Keratinocyte (primary cell): ENCODE measurements around the gene DIP2C. TPM values are rescaled to one million over a fixed set of nuclear protein-coding genes. Genes with fewer than 3 reads are reported as not detected.

Experiments used
- DNase-seq: peaks from one replicate; pipeline ENCODE4 v3.0.0-alpha.2; 2011; ENCODE audit warnings: low read depth, missing footprints, low spot score
- FAIRE-seq: peaks from 2 replicates; lab custom pipeline; 2011; peaks lifted over from hg19 to GRCh38; lab: Jason Lieb, UNC
- H2AFZ ChIP-seq: 2 replicates; pipeline ENCODE4 v1.6.0; 2012; ENCODE audit warnings: low read length, control low read depth, inconsistent platforms; ENCODE audit not compliant: control insufficient read depth
- H3K27ac ChIP-seq: 2 replicates; pipeline ENCODE4 v1.5.1; 2011; ENCODE audit warnings: low read length; ENCODE audit not compliant: control insufficient read depth, insufficient read depth
- H3K27me3 ChIP-seq: 3 replicates; pipeline ENCODE4 v1.6.0; 2011; ENCODE audit warnings: low read length; ENCODE audit not compliant: control insufficient read depth, insufficient read depth; ENCODE audit errors: extremely low read depth
- H3K36me3 ChIP-seq, 2 experiments: 2 replicates in 1 of 2; 3 replicates in 1 of 2; pipeline ENCODE4 v1.5.1; 2011; ENCODE audit warnings: low read length in 2 of 2, mild to moderate bottlenecking in 1 of 2; ENCODE audit not compliant: control insufficient read depth in 2 of 2, insufficient read depth in 2 of 2; ENCODE audit errors: extremely low read depth in 1 of 2
- H3K4me1 ChIP-seq: 3 replicates; pipeline ENCODE4 v1.5.1; 2011; ENCODE audit warnings: low read length; ENCODE audit not compliant: control insufficient read depth, insufficient read depth; ENCODE audit errors: extremely low read depth
- H3K4me2 ChIP-seq: 3 replicates; pipeline ENCODE4 v1.6.0; 2011; ENCODE audit warnings: low read depth, low read length; ENCODE audit not compliant: control insufficient read depth, insufficient read depth; ENCODE audit errors: extremely low read depth
- H3K4me3 ChIP-seq, 3 experiments: fragments of 200-600 bp in 1 of 3; sonication (generic) in 1 of 3; 2 replicates in 2 of 3; 3 replicates in 1 of 3; pipeline ENCODE4 v1.5.1; 2011 to 2016; ENCODE audit warnings: low read length in 3 of 3, mild to moderate bottlenecking in 3 of 3, control low read depth in 2 of 3, inconsistent platforms in 1 of 3, low read depth in 1 of 3, mixed read lengths in 1 of 3, mixed run types in 1 of 3, moderate library complexity in 1 of 3; ENCODE audit not compliant: control insufficient read depth in 2 of 3, insufficient read depth in 2 of 3; ENCODE audit errors: extremely low read depth in 1 of 3
- H3K79me2 ChIP-seq: 2 replicates; pipeline ENCODE4 v1.6.0; 2012; ENCODE audit warnings: low read length; ENCODE audit not compliant: control insufficient read depth, insufficient read depth
- H3K9ac ChIP-seq: 3 replicates; pipeline ENCODE4 v1.6.0; 2011; ENCODE audit warnings: low read length; ENCODE audit not compliant: control insufficient read depth, insufficient read depth; ENCODE audit errors: extremely low read depth
- H3K9me1 ChIP-seq: 3 replicates; pipeline ENCODE4 v1.6.0; 2011; ENCODE audit warnings: low read length; ENCODE audit not compliant: control insufficient read depth, insufficient read depth; ENCODE audit errors: extremely low read depth
- H3K9me3 ChIP-seq: 2 replicates; pipeline ENCODE4 v1.5.1; 2012; ENCODE audit warnings: low read depth, low read length; ENCODE audit not compliant: control insufficient read depth
- H4K20me1 ChIP-seq: 3 replicates; pipeline ENCODE4 v1.6.0; 2011; ENCODE audit warnings: low read length; ENCODE audit not compliant: control insufficient read depth, insufficient read depth; ENCODE audit errors: extremely low read depth
- CTCF ChIP-seq, 3 experiments: IDR thresholded peaks in 1 of 3; conservative IDR thresholded peaks in 1 of 3; optimal IDR thresholded peaks in 1 of 3; 2 replicates in 2 of 3; 3 replicates in 1 of 3; pipeline versions ENCODE3 to v1.5.1; 2011; ENCODE audit warnings: low read length in 3 of 3, mild to moderate bottlenecking in 3 of 3, moderate library complexity in 2 of 3, control low read depth in 1 of 3, inconsistent platforms in 1 of 3; ENCODE audit not compliant: insufficient read depth in 2 of 3; ENCODE audit errors: extremely low read depth in 1 of 3
- EZH2 ChIP-seq: IDR thresholded peaks from one replicate; pipeline ENCODE4 v1.6.1; 2012; ENCODE audit warnings: inconsistent platforms, mild to moderate bottlenecking, low read length, moderate library complexity
- dilution Hi-C: fragments of 300-500 bp; cut with MboI; formaldehyde crosslinking; loops from one replicate; pipeline ENCODE4 v1.7.0; 2020; ENCODE audit warnings: low sequenced_read_pairs; ENCODE audit not compliant: extremely low pct_ligation_motif_present
- polyA plus RNA-seq, 5 experiments: library from polyadenylated mRNA; depleted of rRNA in 3 of 5; stranded (reverse) in 3 of 5; stranded (forward) in 1 of 5; unstranded in 1 of 5; fragments of >200 nt; gene quantifications; 1 replicate in 1 of 5; 2 replicates in 3 of 5; 3 replicates in 1 of 5; pipeline versions ENCODE4 v1.2.1 to v1.2.3, GENCODE V29; 2011 to 2012; ENCODE audit warnings: missing spikeins in 2 of 5, low read depth in 1 of 5, low replicate concordance in 1 of 5

Gene DIP2C
- polyA plus RNA-seq, 1 donor (not counting 4 experiments of a cell fraction or from before 2014, with no cell fraction given) = 1.3 TPM

GRCh38 chr10:646118-646524 is 43.3 kb downstream of the DIP2C start:
- Histone ChIP-seq H3K4me3 (no peak overlapping the region), H2AFZ (no peak overlapping the region), H3K9ac (no peak overlapping the region), H3K79me2 (no peaks in the 10 kb centered on the region), H3K9me1 (no peaks in the 10 kb centered on the region), H3K9me3 (peaks cover 7% of the 10 kb centered on the region), H4K20me1 (no peaks in the 10 kb centered on the region), H3K4me1 (no peaks in the 10 kb centered on the region), H3K4me2 (no peak overlapping the region), H3K36me3 (no peaks in the 10 kb centered on the region), H3K27me3 (no peaks in the 10 kb centered on the region), H3K27ac (no peak overlapping the region)
- FAIRE-seq (no peak), DNase-seq (no peak)
- TF ChIP-seq CTCF (optimal IDR thresholded peaks at IDR 0.05 in 1 of 3, IDR thresholded peaks at IDR 0.05 in 1 of 3, conservative IDR thresholded peaks at IDR 0.05 in 1 of 3; ENCODE audit: extremely low read depth in 1 of 3, insufficient read depth in 2 of 3, low read length in 3 of 3) = no peak
- no peak for TF ChIP-seq EZH2
- dilution Hi-C loops = no loop called here

- H3K4me3 ChIP-seq = no peak overlapping the region
- no peak overlapping the region for H2AFZ ChIP-seq
- H3K36me3 ChIP-seq = no peaks in the 10 kb centered on the region
- H3K9ac ChIP-seq = no peak overlapping the region
- dilution Hi-C loops = no loop called here
- H3K4me2 ChIP-seq = no peak overlapping the region
- H3K79me2 ChIP-seq = no peaks in the 10 kb centered on the region
- no peak for FAIRE-seq
- H4K20me1 ChIP-seq = no peaks in the 10 kb centered on the region
- H3K27me3 ChIP-seq = no peaks in the 10 kb centered on the region
- H3K9me1 ChIP-seq = no peaks in the 10 kb centered on the region
- peaks cover 7% of the 10 kb centered on the region for H3K9me3 ChIP-seq
- TF ChIP-seq CTCF (optimal IDR thresholded peaks at IDR 0.05 in 1 of 3, IDR thresholded peaks at IDR 0.05 in 1 of 3, conservative IDR thresholded peaks at IDR 0.05 in 1 of 3; ENCODE audit: extremely low read depth in 1 of 3, insufficient read depth in 2 of 3, low read length in 3 of 3) = no peak
- TF ChIP-seq EZH2 = no peak
- H3K4me1 ChIP-seq = no peaks in the 10 kb centered on the region
- no peak overlapping the region for H3K27ac ChIP-seq
- DNase-seq = no peak
Measured at GRCh38 chr10:644943-645334, 44.5 kb downstream of the DIP2C start.
